H1 (cell line): ENCODE results near the gene FAM111A. TPM values are rescaled to one million over a fixed set of nuclear protein-coding genes. Genes with fewer than 3 reads are reported as not detected.
A peak's percentile ranks its signal among the peaks of the same experiment; 100 is the strongest.

ENCODE experiments used
- ASH2L ChIP-seq: fragments of 200-600, 300-600 bp; sonication (generic); IDR thresholded peaks from one replicate; pipeline ENCODE4 v1.7.1; 2017; ENCODE audit warnings: low read length
- ATF3 ChIP-seq: IDR thresholded peaks from 2 replicates; pipeline ENCODE4 v1.6.1; 2011; ENCODE audit warnings: low read depth, mild to moderate bottlenecking, low read length; ENCODE audit not compliant: insufficient read depth
- BACH1 ChIP-seq: IDR thresholded peaks from 2 replicates; pipeline ENCODE4 v1.6.1; 2012; ENCODE audit warnings: low read length, improper control_type of control experiment
- CBX8 ChIP-seq: fragments of 300-800, 300-1000 bp; sonication (generic); IDR thresholded peaks from 2 replicates; pipeline ENCODE4 v1.7.1; 2016; ENCODE audit warnings: low read depth, low read length, borderline replicate concordance
- KDM1A ChIP-seq: fragments of 200-600, 300-600 bp; sonication (generic); IDR thresholded peaks from 2 replicates; pipeline ENCODE4 v1.7.1; 2016; ENCODE audit warnings: mild to moderate bottlenecking, low read length, borderline replicate concordance
- KDM4A ChIP-seq: IDR thresholded peaks from one replicate; pipeline ENCODE4 v1.7.1; 2012; ENCODE audit warnings: low read depth, mild to moderate bottlenecking, moderate library complexity, low read length, inconsistent platforms; ENCODE audit not compliant: severe bottlenecking
- NRF1 ChIP-seq: IDR thresholded peaks from 2 replicates; pipeline ENCODE4 v1.6.1; 2011; ENCODE audit warnings: mild to moderate bottlenecking, low read depth, low read length, improper control_type of control experiment
- POLR2A ChIP-seq, 2 experiments: IDR thresholded peaks; 1 replicate in 1 of 2; 2 replicates in 1 of 2; pipeline ENCODE4 v1.6.1; 2011; ENCODE audit warnings: low read depth in 2 of 2, low read length in 2 of 2, mild to moderate bottlenecking in 2 of 2; ENCODE audit errors: control extremely low read depth in 1 of 2
- POU5F1 ChIP-seq: IDR thresholded peaks from 2 replicates; pipeline ENCODE4 v1.6.1; 2011; ENCODE audit warnings: low read depth, mild to moderate bottlenecking, low read length, moderate library complexity
- RAD21 ChIP-seq, 2 experiments: IDR thresholded peaks in 1 of 2; conservative IDR thresholded peaks in 1 of 2; 2 replicates each; pipeline ENCODE4 v1.6.1; 2011; ENCODE audit warnings: low read depth in 2 of 2, low read length in 2 of 2, improper control_type of control experiment in 1 of 2, inconsistent platforms in 1 of 2, mild to moderate bottlenecking in 1 of 2, moderate library complexity in 1 of 2
- RBBP5 ChIP-seq: IDR thresholded peaks from 2 replicates; pipeline ENCODE4 v1.7.1; 2012; ENCODE audit warnings: low read depth, mild to moderate bottlenecking, inconsistent platforms, low read length, moderate library complexity, borderline replicate concordance
- SRF ChIP-seq: IDR thresholded peaks from 2 replicates; pipeline ENCODE4 v1.6.1; 2011; ENCODE audit warnings: mild to moderate bottlenecking, low read depth, low read length, moderate library complexity
- polyA plus RNA-seq, 7 experiments: library from polyadenylated mRNA; depleted of rRNA in 3 of 7; stranded (reverse) in 5 of 7; unstranded in 2 of 7; fragments of >200 nt in 5 of 7; fragments of 200-250 nt in 2 of 7; gene quantifications; 1 replicate in 5 of 7; 2 replicates in 1 of 7; 4 replicates in 1 of 7; pipeline versions ENCODE4 v1.2.1 to v1.2.3, GENCODE V29; 2011 to 2013; ENCODE audit warnings: missing spikeins in 2 of 7, mixed read lengths in 2 of 7
- total RNA-seq: library from RNA; stranded (reverse); fragmentation: NEBNext Ultra II Directional; extraction: Animal tissue kit (Norgen Biotek cat#: 25700); gene quantifications from 2 replicates; pipeline ENCODE4 v1.2.1, GENCODE V29; 2021

FAM111A gene
- total and polyA plus RNA-seq, 2 of the 8 experiments (the other 6 are each of a cell fraction or from before 2014, with no cell fraction given): 10.2 to 29.9 TPM

GRCh38 chr11:59172345-59173079 lies 29.9 kb downstream of the FAM111A start (continued):
- TF ChIP-seq KDM1A (no peak), NRF1 (no peak), ASH2L (no peak), POLR2A (IDR thresholded peaks at IDR 0.05; ENCODE audit: control extremely low read depth in 1 of 2, low read depth in 2 of 2, low read length in 2 of 2) (no peak; a peak in 1 of 3 replicates), POU5F1 (no peak), ATF3 (no peak), RBBP5 (no peak), RAD21 (IDR thresholded peaks at IDR 0.05 in 1 of 2, conservative IDR thresholded peaks at IDR 0.05 in 1 of 2; ENCODE audit: low read depth in 2 of 2, low read length in 2 of 2) (no peak), CBX8 (no peak), SRF (no peak), BACH1 (no peak), KDM4A (peak; percentile 61)
